ENCODE results near the gene LSAMP.

DNA sequence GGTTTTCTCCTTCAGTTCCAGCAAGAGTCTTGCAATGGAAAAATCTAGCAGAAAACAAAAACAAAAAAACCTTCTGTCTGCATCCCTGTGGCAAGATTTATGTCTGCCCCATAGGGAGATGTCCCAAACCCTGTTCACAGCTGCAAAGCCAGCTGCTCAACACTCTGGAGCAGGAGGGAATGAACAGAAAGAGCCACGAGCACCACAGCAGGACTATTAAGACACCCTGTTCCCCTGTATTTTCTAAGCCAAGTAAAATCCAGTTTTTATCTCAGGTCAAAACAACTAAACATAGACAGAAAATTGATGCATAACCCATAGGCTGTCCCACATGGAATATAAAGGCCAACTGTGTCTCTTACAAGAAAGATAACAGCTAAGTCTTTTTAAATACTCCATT lies 357.9 kb downstream of the LSAMP start:
- TF ChIP-seq, protein P1, sequence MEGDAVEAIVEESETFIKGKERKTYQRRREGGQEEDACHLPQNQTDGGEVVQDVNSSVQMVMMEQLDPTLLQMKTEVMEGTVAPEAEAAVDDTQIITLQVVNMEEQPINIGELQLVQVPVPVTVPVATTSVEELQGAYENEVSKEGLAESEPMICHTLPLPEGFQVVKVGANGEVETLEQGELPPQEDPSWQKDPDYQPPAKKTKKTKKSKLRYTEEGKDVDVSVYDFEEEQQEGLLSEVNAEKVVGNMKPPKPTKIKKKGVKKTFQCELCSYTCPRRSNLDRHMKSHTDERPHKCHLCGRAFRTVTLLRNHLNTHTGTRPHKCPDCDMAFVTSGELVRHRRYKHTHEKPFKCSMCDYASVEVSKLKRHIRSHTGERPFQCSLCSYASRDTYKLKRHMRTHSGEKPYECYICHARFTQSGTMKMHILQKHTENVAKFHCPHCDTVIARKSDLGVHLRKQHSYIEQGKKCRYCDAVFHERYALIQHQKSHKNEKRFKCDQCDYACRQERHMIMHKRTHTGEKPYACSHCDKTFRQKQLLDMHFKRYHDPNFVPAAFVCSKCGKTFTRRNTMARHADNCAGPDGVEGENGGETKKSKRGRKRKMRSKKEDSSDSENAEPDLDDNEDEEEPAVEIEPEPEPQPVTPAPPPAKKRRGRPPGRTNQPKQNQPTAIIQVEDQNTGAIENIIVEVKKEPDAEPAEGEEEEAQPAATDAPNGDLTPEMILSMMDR (IDR thresholded peaks at IDR 0.05), result no peak
- TF ChIP-seq POLR2A (IDR thresholded peaks at IDR 0.05; ENCODE audit: low read length), result no peak
- no peak for TF ChIP-seq JUN (IDR thresholded peaks at IDR 0.05)
- TF ChIP-seq CEBPB (IDR thresholded peaks at IDR 0.05), result no peak
- no peak for TF ChIP-seq NPAS2 (CRISPR knock-in tag; IDR thresholded peaks at IDR 0.05; ENCODE audit: borderline replicate concordance)
- TF ChIP-seq EP300 (IDR thresholded peaks at IDR 0.05), result no peak
- TF ChIP-seq, protein P2, sequence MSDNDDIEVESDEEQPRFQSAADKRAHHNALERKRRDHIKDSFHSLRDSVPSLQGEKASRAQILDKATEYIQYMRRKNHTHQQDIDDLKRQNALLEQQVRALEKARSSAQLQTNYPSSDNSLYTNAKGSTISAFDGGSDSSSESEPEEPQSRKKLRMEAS (IDR thresholded peaks at IDR 0.05), result no peak
- TF ChIP-seq PHF8 (IDR thresholded peaks at IDR 0.05; ENCODE audit: borderline replicate concordance, low read depth), result no peak
- no peak for TF ChIP-seq BHLHE40 (IDR thresholded peaks at IDR 0.05; ENCODE audit: low read depth, low read length)
